H1 (cell line): ENCODE results near the gene PRKN. TPM values are rescaled to one million over a fixed set of nuclear protein-coding genes. Genes with fewer than 3 reads are reported as not detected.

ENCODE experiments used
- CTCF ChIA-PET: fragments of 300-600 bp; sonication (Branson Sonifier 250); formaldehyde crosslinking; loops from one replicate; lab custom pipeline; 2021; ENCODE audit not compliant: partially characterized antibody; lab: Charles Lee
- POLR2A ChIA-PET: fragments of 300-600 bp; sonication (Branson Sonifier 250); formaldehyde crosslinking; loops from one replicate; lab custom pipeline; 2021; ENCODE audit warnings: inconsistent platforms; ENCODE audit not compliant: partially characterized antibody; lab: Charles Lee
- DNase-seq, 2 experiments: peaks; one replicate each; pipeline versions ENCODE4 v3.0.0 to v3.0.0-alpha.2; 2010 to 2022; ENCODE audit warnings: low spot score in 2 of 2, low read depth in 1 of 2, mixed read lengths in 1 of 2
- FAIRE-seq: peaks from 2 replicates; lab custom pipeline; 2011; peaks lifted over from hg19 to GRCh38; lab: Jason Lieb, UNC
- H2AFZ ChIP-seq: 2 replicates; pipeline ENCODE4 v1.8.1; 2012; ENCODE audit warnings: low read length, inconsistent platforms
- H2AK5ac ChIP-seq: 2 replicates; pipeline ENCODE4 v1.6.1; 2013; ENCODE audit warnings: low read depth, low read length
- H2BK120ac ChIP-seq: replicated peaks from 2 replicates; pipeline ENCODE3; 2013; ENCODE audit warnings: low read depth, low read length, inconsistent platforms
- H2BK12ac ChIP-seq: 2 replicates; pipeline ENCODE4 v1.6.1; 2013; ENCODE audit warnings: low read depth, low read length
- H2BK15ac ChIP-seq: 2 replicates; pipeline ENCODE4 v1.6.1; 2013; ENCODE audit warnings: low read length
- H2BK20ac ChIP-seq: 2 replicates; pipeline ENCODE4 v1.6.1; 2013; ENCODE audit warnings: low read length
- H2BK5ac ChIP-seq: 2 replicates; pipeline ENCODE4 v1.6.1; 2013; ENCODE audit warnings: low read depth, low read length
- H3K14ac ChIP-seq: 2 replicates; pipeline ENCODE4 v1.6.1; 2013; ENCODE audit warnings: inconsistent platforms; ENCODE audit not compliant: insufficient read length
- H3K18ac ChIP-seq: 2 replicates; pipeline ENCODE4 v1.6.1; 2013; ENCODE audit warnings: low read length; ENCODE audit errors: extremely low read depth
- H3K23ac ChIP-seq: 2 replicates; pipeline ENCODE4 v1.6.1; 2013; ENCODE audit warnings: inconsistent platforms; ENCODE audit not compliant: insufficient read length
- H3K23me2 ChIP-seq: 2 replicates; pipeline ENCODE4 v1.6.1; 2013; ENCODE audit warnings: low read depth, low read length
- H3K27ac ChIP-seq: 2 replicates; pipeline ENCODE4 v1.6.1; 2011; ENCODE audit warnings: low read depth, low read length, inconsistent platforms
- H3K27me3 ChIP-seq, 4 experiments: replicated peaks in 1 of 4; 1 replicate in 1 of 4; 2 replicates in 3 of 4; pipeline versions ENCODE4 v1.6.1 to v1.8.1; 2011 to 2013; ENCODE audit warnings: low read length in 3 of 4, mild to moderate bottlenecking in 3 of 4, inconsistent platforms in 2 of 4, mixed read lengths in 2 of 4, moderate library complexity in 1 of 4; ENCODE audit not compliant: control insufficient read depth in 3 of 4, insufficient read depth in 3 of 4; ENCODE audit errors: extremely low read depth in 1 of 4
- H3K36me3 ChIP-seq, 4 experiments: 2 replicates each; pipeline versions ENCODE4 v1.6.1 to v1.8.1; 2011 to 2013; ENCODE audit warnings: mild to moderate bottlenecking in 4 of 4, low read length in 3 of 4, moderate library complexity in 2 of 4, control low read depth in 1 of 4, inconsistent platforms in 1 of 4; ENCODE audit not compliant: insufficient read depth in 4 of 4, control insufficient read depth in 2 of 4
- H3K4ac ChIP-seq: replicated peaks from 2 replicates; pipeline ENCODE3; 2013; ENCODE audit warnings: low read length, low read depth, mixed read lengths, inconsistent platforms; ENCODE audit not compliant: insufficient read length
- H3K4me1 ChIP-seq, 4 experiments: replicated peaks in 1 of 4; 1 replicate in 1 of 4; 2 replicates in 3 of 4; pipeline versions ENCODE4 v1.6.1 to v1.8.1; 2011 to 2013; ENCODE audit warnings: low read length in 3 of 4, inconsistent platforms in 2 of 4, mixed read lengths in 1 of 4; ENCODE audit not compliant: insufficient read depth in 4 of 4, control insufficient read depth in 3 of 4
- H3K4me2 ChIP-seq, 2 experiments: 2 replicates each; pipeline versions ENCODE4 v1.6.1 to v1.8.1; 2011 to 2013; ENCODE audit warnings: low read depth in 2 of 2, low read length in 2 of 2, control low read depth in 1 of 2, inconsistent platforms in 1 of 2, mild to moderate bottlenecking in 1 of 2; ENCODE audit not compliant: insufficient read depth in 1 of 2
- H3K4me3 ChIP-seq, 4 experiments: fragments of 200-600, 300-600 bp in 1 of 4; sonication (generic), shearing (Covaris generic), sonication (Bioruptor Twin) in 1 of 4; 2 replicates each; pipeline versions ENCODE4 v1.5.1 to v1.8.1; 2011 to 2016; ENCODE audit warnings: low read length in 4 of 4, low read depth in 3 of 4, control low read depth in 2 of 4, inconsistent platforms in 2 of 4, mild to moderate bottlenecking in 2 of 4, mixed read lengths in 1 of 4, moderate library complexity in 1 of 4; ENCODE audit not compliant: insufficient read depth in 2 of 4; ENCODE audit errors: extremely low read depth in 1 of 4
- H3K56ac ChIP-seq: replicated peaks from 2 replicates; pipeline ENCODE3; 2013; ENCODE audit warnings: low read depth, mild to moderate bottlenecking, mixed read lengths, low read length, inconsistent platforms; ENCODE audit not compliant: insufficient read length
- H3K79me1 ChIP-seq: 2 replicates; pipeline ENCODE4 v1.6.1; 2013; ENCODE audit warnings: low read depth, low read length, control low read depth
- H3K79me2 ChIP-seq, 2 experiments: 2 replicates each; pipeline versions ENCODE4 v1.6.1 to v1.8.1; 2012 to 2013; ENCODE audit warnings: low read length in 2 of 2, mild to moderate bottlenecking in 2 of 2, inconsistent platforms in 1 of 2; ENCODE audit not compliant: insufficient read depth in 2 of 2, control insufficient read depth in 1 of 2
- H3K9ac ChIP-seq, 4 experiments: replicated peaks in 1 of 4; 1 replicate in 1 of 4; 2 replicates in 3 of 4; pipeline versions ENCODE4 v1.6.1 to v1.8.1; 2011 to 2013; ENCODE audit warnings: low read depth in 3 of 4, low read length in 3 of 4, control low read depth in 2 of 4, mild to moderate bottlenecking in 2 of 4, moderate library complexity in 2 of 4, inconsistent platforms in 1 of 4; ENCODE audit errors: extremely low read depth in 1 of 4
- H3K9me3 ChIP-seq, 2 experiments: 2 replicates each; pipeline versions ENCODE4 v1.6.1 to v1.8.1; 2012 to 2013; ENCODE audit warnings: mild to moderate bottlenecking in 2 of 2, moderate library complexity in 2 of 2, control low read depth in 1 of 2, inconsistent platforms in 1 of 2, low read depth in 1 of 2, low read length in 1 of 2, mixed read lengths in 1 of 2; ENCODE audit not compliant: insufficient read depth in 2 of 2
- H4K20me1 ChIP-seq, 2 experiments: replicated peaks in 1 of 2; 2 replicates each; pipeline versions ENCODE3 to v1.8.1; 2011 to 2013; ENCODE audit warnings: inconsistent platforms in 2 of 2, low read length in 2 of 2, mild to moderate bottlenecking in 1 of 2; ENCODE audit not compliant: insufficient read depth in 2 of 2, control insufficient read depth in 1 of 2
- H4K5ac ChIP-seq: 2 replicates; pipeline ENCODE4 v1.6.1; 2013; ENCODE audit warnings: low read length, low read depth, mixed read lengths, inconsistent platforms; ENCODE audit not compliant: insufficient read length
- H4K8ac ChIP-seq: 2 replicates; pipeline ENCODE4 v1.8.0; 2013; ENCODE audit warnings: mild to moderate bottlenecking, moderate library complexity, low read length, inconsistent platforms; ENCODE audit not compliant: insufficient read depth; ENCODE audit errors: extremely low read depth
- H4K91ac ChIP-seq: replicated peaks from 2 replicates; pipeline ENCODE3; 2013; ENCODE audit warnings: low read length, mixed read lengths, inconsistent platforms; ENCODE audit not compliant: insufficient read length
- ATF3 ChIP-seq: IDR thresholded peaks from 2 replicates; pipeline ENCODE4 v1.6.1; 2011; ENCODE audit warnings: low read depth, mild to moderate bottlenecking, low read length; ENCODE audit not compliant: insufficient read depth
- E2F6 ChIP-seq: IDR thresholded peaks from 2 replicates; pipeline ENCODE4 v1.6.1; 2012; ENCODE audit warnings: inconsistent platforms
- EZH2 ChIP-seq: fragments of 200-600 bp; sonication (generic); IDR thresholded peaks from 2 replicates; pipeline ENCODE4 v1.7.1; 2012; ENCODE audit warnings: low read depth, mild to moderate bottlenecking, moderate library complexity, low read length, inconsistent platforms; ENCODE audit not compliant: severe bottlenecking
- JUND ChIP-seq: IDR thresholded peaks from 2 replicates; pipeline ENCODE4 v1.6.1; 2011; ENCODE audit warnings: mild to moderate bottlenecking, improper control_type of control experiment, low read length
- RNF2 ChIP-seq: fragments of 200-900, 300-1000 bp; sonication (generic); IDR thresholded peaks from 2 replicates; pipeline ENCODE4 v1.7.1; 2016; ENCODE audit warnings: borderline replicate concordance, low read depth, mild to moderate bottlenecking, antibody characterized with exemption, low read length; ENCODE audit not compliant: poor library complexity, severe bottlenecking; ENCODE audit errors: missing control alignments
- SP1 ChIP-seq: IDR thresholded peaks from 2 replicates; pipeline ENCODE4 v1.6.1; 2011; ENCODE audit warnings: low read depth, low read length
- SP2 ChIP-seq: IDR thresholded peaks from 2 replicates; pipeline ENCODE4 v1.6.1; 2012; ENCODE audit warnings: mild to moderate bottlenecking, low read length, inconsistent platforms
- TEAD4 ChIP-seq: IDR thresholded peaks from 2 replicates; pipeline ENCODE4 v1.6.1; 2012; ENCODE audit warnings: low read depth, low read length, inconsistent platforms, mixed read lengths
- WGBS, 2 experiments: shearing (Covaris generic) in 1 of 2; methylation state at CpG; one replicate each; pipeline versions ENCODE4 v1.1.6 to v1.1.7; 2013 to 2015; ENCODE audit warnings: low lambda C conversion rate in 2 of 2, mixed read lengths in 2 of 2, inconsistent platforms in 1 of 2, low coverage in 1 of 2, missing lambda C conversion rate in 1 of 2; ENCODE audit not compliant: insufficient replicate concordance in 2 of 2, insufficient coverage in 1 of 2, insufficient read length in 1 of 2; ENCODE audit errors: extremely low coverage in 1 of 2, missing lambda C conversion rate in 1 of 2; 5-methylcytosine and 5-hydroxymethylcytosine counted together
- polyA plus RNA-seq, 7 experiments: library from polyadenylated mRNA; depleted of rRNA in 3 of 7; stranded (reverse) in 5 of 7; unstranded in 2 of 7; fragments of >200 nt in 5 of 7; fragments of 200-250 nt in 2 of 7; gene quantifications; 1 replicate in 5 of 7; 2 replicates in 1 of 7; 4 replicates in 1 of 7; pipeline versions ENCODE4 v1.2.1 to v1.2.3, GENCODE V29; 2011 to 2013; ENCODE audit warnings: missing spikeins in 2 of 7, mixed read lengths in 2 of 7
- total RNA-seq: library from RNA; stranded (reverse); fragmentation: NEBNext Ultra II Directional; extraction: Animal tissue kit (Norgen Biotek cat#: 25700); gene quantifications from 2 replicates; pipeline ENCODE4 v1.2.1, GENCODE V29; 2021
- TF ChIP-seq, protein P1 (sequence below), 3 experiments: IDR thresholded peaks; 1 replicate in 2 of 3; 2 replicates in 1 of 3; pipeline versions ENCODE4 v1.5.1 to v1.6.1; 2011; ENCODE audit warnings: low read length in 3 of 3, mild to moderate bottlenecking in 3 of 3, inconsistent platforms in 2 of 3, low read depth in 1 of 3, moderate library complexity in 1 of 3; ENCODE audit not compliant: insufficient read depth in 1 of 3; ENCODE audit errors: control extremely low read depth in 1 of 3

The PRKN gene
- total and polyA plus RNA-seq, 2 of the 8 experiments (the other 6 are each of a cell fraction or from before 2014, with no cell fraction given), result 0.13 to 0.29 TPM

- 89% methylated on average over 7 of the region's 7 CpGs; no CpG with 5 or more reads in 1 of the 2 experiments for WGBS, 2 experiments
- H2BK12ac ChIP-seq, result no peak overlapping the region
- H3K18ac ChIP-seq, result no peak overlapping the region
- H2BK120ac ChIP-seq, result no peak overlapping the region
- no peaks in the 10 kb centered on the region for H3K79me2 ChIP-seq
- H3K23ac ChIP-seq, result no peak overlapping the region
- ChIA-PET POLR2A (no interaction called here), CTCF (no interaction called here)
- no peak overlapping the region for H4K91ac ChIP-seq
- no peaks in the 10 kb centered on the region for H3K36me3 ChIP-seq
- no peak overlapping the region for H4K8ac ChIP-seq
- DNase-seq (no peak), FAIRE-seq (no peak)
- no peaks in the 10 kb centered on the region for H3K27me3 ChIP-seq
- no peak overlapping the region for H3K4me2 ChIP-seq
- H2AK5ac ChIP-seq, result no peak overlapping the region
- H3K4ac ChIP-seq, result no peak overlapping the region
- H4K20me1 ChIP-seq, result no peaks in the 10 kb centered on the region
- H2BK5ac ChIP-seq, result no peak overlapping the region
- H3K9ac ChIP-seq, result no peak overlapping the region
- no peak overlapping the region for H2AFZ ChIP-seq
- H2BK15ac ChIP-seq, result no peak overlapping the region
- no peaks in the 10 kb centered on the region for H3K23me2 ChIP-seq
- H3K4me3 ChIP-seq, result no peak overlapping the region
- no peak overlapping the region for H2BK20ac ChIP-seq
- no peak overlapping the region for H3K27ac ChIP-seq
- H3K9me3 ChIP-seq, result no peaks in the 10 kb centered on the region
- no peaks in the 10 kb centered on the region for H3K79me1 ChIP-seq
- no peak overlapping the region for H4K5ac ChIP-seq
- H3K56ac ChIP-seq, result no peak overlapping the region
- H3K4me1 ChIP-seq, result no peaks in the 10 kb centered on the region; a peak in 1 of 7 replicates
- H3K14ac ChIP-seq, result no peak overlapping the region
- TF ChIP-seq E2F6, result no peak
- no peak for TF ChIP-seq SP2
- no peak for TF ChIP-seq EZH2
- TF ChIP-seq SP1, result no peak
- TF ChIP-seq JUND, result no peak
- TF ChIP-seq ATF3, result no peak
- TF ChIP-seq TEAD4, result no peak
- TF ChIP-seq, protein P1, sequence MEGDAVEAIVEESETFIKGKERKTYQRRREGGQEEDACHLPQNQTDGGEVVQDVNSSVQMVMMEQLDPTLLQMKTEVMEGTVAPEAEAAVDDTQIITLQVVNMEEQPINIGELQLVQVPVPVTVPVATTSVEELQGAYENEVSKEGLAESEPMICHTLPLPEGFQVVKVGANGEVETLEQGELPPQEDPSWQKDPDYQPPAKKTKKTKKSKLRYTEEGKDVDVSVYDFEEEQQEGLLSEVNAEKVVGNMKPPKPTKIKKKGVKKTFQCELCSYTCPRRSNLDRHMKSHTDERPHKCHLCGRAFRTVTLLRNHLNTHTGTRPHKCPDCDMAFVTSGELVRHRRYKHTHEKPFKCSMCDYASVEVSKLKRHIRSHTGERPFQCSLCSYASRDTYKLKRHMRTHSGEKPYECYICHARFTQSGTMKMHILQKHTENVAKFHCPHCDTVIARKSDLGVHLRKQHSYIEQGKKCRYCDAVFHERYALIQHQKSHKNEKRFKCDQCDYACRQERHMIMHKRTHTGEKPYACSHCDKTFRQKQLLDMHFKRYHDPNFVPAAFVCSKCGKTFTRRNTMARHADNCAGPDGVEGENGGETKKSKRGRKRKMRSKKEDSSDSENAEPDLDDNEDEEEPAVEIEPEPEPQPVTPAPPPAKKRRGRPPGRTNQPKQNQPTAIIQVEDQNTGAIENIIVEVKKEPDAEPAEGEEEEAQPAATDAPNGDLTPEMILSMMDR (IDR thresholded peaks at IDR 0.05; ENCODE audit: control extremely low read depth in 1 of 3, insufficient read depth in 1 of 3, low read depth in 1 of 3, low read length in 3 of 3), result no peak
- no peak for TF ChIP-seq RNF2
These were observed 1249.6 kb downstream of the PRKN start for GRCh38 chr6:161477876-161478425.
